ENCODE results near the gene RANGRF.

RANGRF gene

DNA sequence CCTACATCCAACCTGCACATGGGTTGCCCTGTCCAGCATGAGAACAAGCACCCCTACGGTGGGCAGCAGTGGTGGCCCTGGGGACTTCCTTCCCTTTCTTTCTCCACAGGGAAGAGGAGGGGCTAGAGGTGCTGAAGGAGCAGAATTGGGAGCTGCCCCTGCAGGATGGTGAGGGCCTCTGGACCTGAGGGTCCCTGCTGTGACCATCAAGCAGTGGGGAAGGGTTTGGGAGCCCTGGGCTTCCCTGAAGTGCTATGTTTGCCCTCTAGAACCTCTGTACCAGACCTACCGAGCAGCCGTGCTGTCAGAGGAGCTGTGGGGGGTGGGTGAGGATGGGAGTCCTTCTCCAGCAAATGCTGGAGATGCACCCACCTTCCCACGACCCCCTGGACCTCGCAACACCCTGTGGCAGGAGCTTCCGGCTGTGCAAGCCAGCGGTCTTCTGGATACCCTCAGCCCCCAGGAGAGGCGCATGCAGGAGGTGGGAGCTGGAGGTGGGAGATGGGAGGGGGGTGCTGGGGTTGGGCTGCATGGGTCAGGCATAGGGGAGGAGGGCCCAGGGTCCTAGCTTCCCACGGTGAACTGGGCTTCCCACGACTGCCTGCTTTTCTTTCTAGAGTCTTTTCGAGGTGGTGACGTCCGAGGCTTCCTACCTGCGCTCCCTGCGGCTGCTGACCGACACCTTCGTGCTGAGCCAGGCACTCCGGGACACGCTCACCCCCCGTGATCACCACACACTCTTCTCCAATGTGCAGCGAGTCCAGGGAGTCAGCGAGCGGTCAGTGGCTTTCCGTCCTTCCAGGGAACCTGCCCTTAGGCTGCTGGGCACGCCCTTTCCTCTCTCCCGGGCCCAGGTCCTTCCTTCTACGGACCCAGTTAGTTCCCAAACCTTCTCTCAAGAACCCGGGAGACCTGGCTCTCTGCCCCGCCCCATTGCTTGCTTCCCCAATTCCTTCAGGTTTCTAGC is 26.6 kb downstream of the RANGRF start:
- no peaks in the 10 kb centered on the region for H3K79me1 ChIP-seq (replicated peaks; ENCODE audit: low read length, poor library complexity, severe bottlenecking)
- H2BK5ac ChIP-seq (ENCODE audit: low read depth, low read length, poor library complexity, severe bottlenecking), result no peak overlapping the region
- H2BK12ac ChIP-seq (ENCODE audit: low read length in 2 of 2), result no peak overlapping the region
- H3K18ac ChIP-seq (ENCODE audit: low read depth in 1 of 2, low read length in 2 of 2), result no peak overlapping the region
- peak overlapping the region in 1 of 2 experiments; percentile 10 for H3K23ac ChIP-seq (ENCODE audit: low read length in 2 of 2)
- H3K14ac ChIP-seq (ENCODE audit: low read length in 2 of 2), result no peak overlapping the region
- H2AK5ac ChIP-seq (ENCODE audit: low read length, severe bottlenecking), result no peak overlapping the region
- H3K4me1 ChIP-seq (ENCODE audit: control insufficient read depth, insufficient read depth, low read depth, low read length), result peaks cover 11% of the 10 kb centered on the region
- peak overlapping the region in 1 of 2 experiments; percentile 18 for H3K4me3 ChIP-seq (ENCODE audit: insufficient read depth in 1 of 2, low read depth in 1 of 2, low read length in 2 of 2)
- H3K9ac ChIP-seq (ENCODE audit: low read length), result no peak overlapping the region
- no peaks in the 10 kb centered on the region for H3K36me3 ChIP-seq (ENCODE audit: control insufficient read depth in 1 of 2, insufficient read depth in 2 of 2, low read depth in 1 of 2, low read length in 2 of 2)
- no peak overlapping the region for H2BK120ac ChIP-seq (ENCODE audit: low read depth, low read length)
- H3K27ac ChIP-seq (ENCODE audit: low read length, poor library complexity, severe bottlenecking), result no peak overlapping the region
- DNase-seq, result no peak
- WGBS, result 7% methylated on average over 24 of the region's 29 CpGs
- no peak overlapping the region for H2AFZ ChIP-seq (ENCODE audit: low read depth, low read length)
- no peak overlapping the region for H3K4ac ChIP-seq (ENCODE audit: low read depth in 1 of 2, low read length in 2 of 2)
- H4K8ac ChIP-seq (ENCODE audit: low read length), result no peak overlapping the region
- H3K4me2 ChIP-seq (ENCODE audit: low read length, poor library complexity, severe bottlenecking), result peak overlapping the region; percentile 40
- H3K9me3 ChIP-seq (ENCODE audit: control insufficient read depth, low read length), result no peaks in the 10 kb centered on the region
- H3K27me3 ChIP-seq (ENCODE audit: control insufficient read depth in 1 of 2, insufficient read depth in 1 of 2, low read length in 2 of 2), result peaks cover 77 to 91% of the 10 kb centered on the region in 2 experiments
- H2BK15ac ChIP-seq (ENCODE audit: low read depth, poor library complexity, severe bottlenecking), result no peak overlapping the region
- H4K91ac ChIP-seq (ENCODE audit: low read length), result no peak overlapping the region

DNA sequence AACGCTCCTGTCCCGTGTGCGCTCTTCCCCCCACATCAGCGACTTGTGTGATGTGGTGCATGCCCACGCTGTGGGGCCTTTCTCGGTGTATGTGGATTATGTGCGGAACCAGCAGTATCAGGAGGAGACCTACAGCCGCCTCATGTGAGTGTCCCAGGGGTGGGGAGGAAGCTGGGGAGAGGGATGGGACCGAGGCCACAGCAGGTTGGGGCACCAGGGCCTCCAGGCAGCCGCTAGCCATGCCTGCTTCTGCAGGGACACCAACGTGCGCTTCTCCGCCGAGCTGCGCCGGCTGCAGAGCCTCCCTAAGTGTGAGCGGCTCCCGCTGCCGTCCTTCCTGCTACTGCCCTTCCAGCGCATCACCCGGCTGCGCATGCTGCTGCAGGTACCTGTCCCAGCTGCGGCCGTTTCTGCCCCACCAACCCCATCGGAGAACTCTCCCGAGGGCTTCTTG is 27.3 kb downstream of the RANGRF start:
- Histone ChIP-seq H3K9ac (ENCODE audit: low read length) (no peak overlapping the region), H3K4me3 (ENCODE audit: insufficient read depth in 1 of 2, low read depth in 1 of 2, low read length in 2 of 2) (peak overlapping the region in 1 of 2 experiments; percentile 18), H2AFZ (ENCODE audit: low read depth, low read length) (no peak overlapping the region), H3K9me3 (ENCODE audit: control insufficient read depth, low read length) (no peaks in the 10 kb centered on the region), H3K79me1 (replicated peaks; ENCODE audit: low read length, poor library complexity, severe bottlenecking) (no peaks in the 10 kb centered on the region), H3K4me2 (ENCODE audit: low read length, poor library complexity, severe bottlenecking) (peak overlapping the region; percentile 40), H3K4me1 (ENCODE audit: control insufficient read depth, insufficient read depth, low read depth, low read length) (peaks cover 11% of the 10 kb centered on the region), H2BK15ac (ENCODE audit: low read depth, poor library complexity, severe bottlenecking) (no peak overlapping the region), H3K27me3 (ENCODE audit: control insufficient read depth in 1 of 2, insufficient read depth in 1 of 2, low read length in 2 of 2) (peaks cover 75 to 84% of the 10 kb centered on the region in 2 experiments), H2AK5ac (ENCODE audit: low read length, severe bottlenecking) (no peak overlapping the region), H3K18ac (ENCODE audit: low read depth in 1 of 2, low read length in 2 of 2) (no peak overlapping the region), H3K36me3 (ENCODE audit: control insufficient read depth in 1 of 2, insufficient read depth in 2 of 2, low read depth in 1 of 2, low read length in 2 of 2) (no peaks in the 10 kb centered on the region), H4K8ac (ENCODE audit: low read length) (no peak overlapping the region), H4K91ac (ENCODE audit: low read length) (no peak overlapping the region), H3K27ac (ENCODE audit: low read length, poor library complexity, severe bottlenecking) (no peak overlapping the region), H3K14ac (ENCODE audit: low read length in 2 of 2) (no peak overlapping the region), H3K23ac (ENCODE audit: low read length in 2 of 2) (no peak overlapping the region), H2BK12ac (ENCODE audit: low read length in 2 of 2) (no peak overlapping the region), H3K4ac (ENCODE audit: low read depth in 1 of 2, low read length in 2 of 2) (no peak overlapping the region), H2BK120ac (ENCODE audit: low read depth, low read length) (no peak overlapping the region), H2BK5ac (ENCODE audit: low read depth, low read length, poor library complexity, severe bottlenecking) (no peak overlapping the region)
- WGBS, result 25% methylated on average over 26 of the region's 26 CpGs
- DNase-seq, result no peak

DNA sequence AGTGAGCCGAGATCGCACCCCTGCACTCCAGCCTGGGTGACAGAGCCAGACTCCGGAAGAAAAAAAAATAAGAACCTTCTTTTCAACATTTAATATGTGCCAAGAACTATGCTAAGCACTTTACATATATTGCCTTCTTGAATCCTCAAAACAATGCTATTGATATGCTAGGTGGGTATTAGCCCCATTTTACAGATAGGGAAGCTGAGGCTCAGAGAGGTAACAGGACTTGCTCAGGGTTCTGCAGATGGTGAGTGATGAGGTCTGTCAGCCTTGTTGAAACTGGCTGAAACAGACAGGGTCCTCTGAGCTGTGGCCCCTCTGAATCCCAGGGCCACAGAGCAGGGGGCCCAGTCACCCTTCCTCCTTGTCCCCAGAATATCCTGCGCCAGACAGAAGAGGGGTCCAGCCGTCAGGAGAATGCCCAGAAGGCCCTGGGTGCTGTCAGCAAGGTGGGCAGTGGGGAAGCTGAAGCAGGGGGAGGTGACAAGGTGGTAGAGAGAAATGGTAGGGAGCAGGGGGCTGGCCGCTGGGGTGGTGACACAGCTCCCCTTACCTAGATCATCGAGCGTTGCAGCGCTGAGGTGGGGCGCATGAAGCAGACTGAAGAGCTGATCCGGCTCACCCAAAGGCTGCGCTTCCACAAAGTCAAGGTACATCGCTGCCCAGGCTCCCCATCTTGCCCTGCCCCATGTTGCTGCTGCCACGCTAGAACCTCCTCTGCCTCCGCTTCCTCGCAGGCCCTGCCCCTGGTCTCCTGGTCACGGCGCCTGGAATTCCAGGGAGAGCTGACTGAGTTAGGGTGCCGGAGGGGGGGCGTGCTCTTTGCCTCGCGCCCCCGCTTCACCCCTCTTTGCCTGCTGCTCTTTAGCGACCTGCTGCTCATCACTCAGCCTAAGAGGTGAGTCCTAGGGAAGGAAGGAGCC is 29.8 kb downstream of the RANGRF start:
- H3K9ac ChIP-seq (ENCODE audit: low read length), result no peak overlapping the region
- no peaks in the 10 kb centered on the region for H3K36me3 ChIP-seq (ENCODE audit: control insufficient read depth in 1 of 2, insufficient read depth in 2 of 2, low read depth in 1 of 2, low read length in 2 of 2)
- no peak overlapping the region for H2BK120ac ChIP-seq (ENCODE audit: low read depth, low read length)
- WGBS, result 80% methylated on average over 23 of the region's 24 CpGs
- H2BK12ac ChIP-seq (ENCODE audit: low read length in 2 of 2), result no peak overlapping the region
- H4K91ac ChIP-seq (ENCODE audit: low read length), result no peak overlapping the region
- no peak overlapping the region for H2BK5ac ChIP-seq (ENCODE audit: low read depth, low read length, poor library complexity, severe bottlenecking)
- no peak overlapping the region for H2AK5ac ChIP-seq (ENCODE audit: low read length, severe bottlenecking)
- H3K4me3 ChIP-seq (ENCODE audit: insufficient read depth in 1 of 2, low read depth in 1 of 2, low read length in 2 of 2), result no peak overlapping the region
- no peak overlapping the region for H3K14ac ChIP-seq (ENCODE audit: low read length in 2 of 2)
- no peak overlapping the region for H3K18ac ChIP-seq (ENCODE audit: low read depth in 1 of 2, low read length in 2 of 2)
- H2AFZ ChIP-seq (ENCODE audit: low read depth, low read length), result no peak overlapping the region
- no peak overlapping the region for H4K8ac ChIP-seq (ENCODE audit: low read length)
- no peak overlapping the region for H3K4me2 ChIP-seq (ENCODE audit: low read length, poor library complexity, severe bottlenecking)
- peaks cover 11% of the 10 kb centered on the region for H3K4me1 ChIP-seq (ENCODE audit: control insufficient read depth, insufficient read depth, low read depth, low read length)
- no peak for DNase-seq
- no peaks in the 10 kb centered on the region for H3K79me1 ChIP-seq (replicated peaks; ENCODE audit: low read length, poor library complexity, severe bottlenecking)
- peaks cover 59 to 63% of the 10 kb centered on the region in 2 experiments for H3K27me3 ChIP-seq (ENCODE audit: control insufficient read depth in 1 of 2, insufficient read depth in 1 of 2, low read length in 2 of 2)
- no peak overlapping the region for H2BK15ac ChIP-seq (ENCODE audit: low read depth, poor library complexity, severe bottlenecking)
- no peak overlapping the region for H3K23ac ChIP-seq (ENCODE audit: low read length in 2 of 2)
- H3K27ac ChIP-seq (ENCODE audit: low read length, poor library complexity, severe bottlenecking), result no peak overlapping the region
- H3K4ac ChIP-seq (ENCODE audit: low read depth in 1 of 2, low read length in 2 of 2), result no peak overlapping the region
- no peaks in the 10 kb centered on the region for H3K9me3 ChIP-seq (ENCODE audit: control insufficient read depth, low read length)

Measured in mesenchymal stem cell (in vitro differentiated cells and primary cell).